GM12878 (cell line): ENCODE data around the gene TXNL4A. TPM values are rescaled to one million over a fixed set of nuclear protein-coding genes. Genes with fewer than 3 reads are reported as not detected.

Experiments
- ATAC-seq: fragments of 200-7000 bp; cut with Tn5 transposase; 3 replicates; pipeline ENCODE4 v1.9.1; 2020; ENCODE audit warnings: mild to moderate bottlenecking, moderate library complexity
- BruUV-seq: library from RNA; stranded (reverse); fragments of 400-500 nt; replicated peaks from 2 replicates; lab custom pipeline; 2021; lab: Mats Ljungman, UMichigan
- CTCF ChIA-PET: fragments of 300-600 bp; sonication (Branson Sonifier 250); formaldehyde crosslinking; extraction: SDS; loops from one replicate; lab custom pipeline; 2021; ENCODE audit warnings: inconsistent platforms; lab: Yijun Ruan, JAX
- POLR2A ChIA-PET: fragments of 350-600 bp; formaldehyde crosslinking; extraction: SDS; loops from one replicate; lab custom pipeline; 2021; ENCODE audit warnings: inconsistent platforms; lab: Charles Lee
- RAD21 ChIA-PET: fragments of 300-600 bp; sonication (Branson Sonifier 250); formaldehyde crosslinking; loops from one replicate; lab custom pipeline; 2023; ENCODE audit warnings: antibody characterized with exemption; ENCODE audit not compliant: unreplicated experiment; lab: Charles Lee
- SMC1A ChIA-PET: fragments of 300-600 bp; sonication (Branson Sonifier 250); formaldehyde crosslinking; loops from one replicate; lab custom pipeline; 2023; ENCODE audit not compliant: unreplicated experiment, uncharacterized antibody; lab: Charles Lee
- DNase-seq: peaks from one replicate; pipeline ENCODE4 v3.0.0-alpha.2; 2011; ENCODE audit warnings: low read depth, low spot score
- FAIRE-seq: peaks from 3 replicates; lab custom pipeline; 2011; peaks lifted over from hg19 to GRCh38; lab: Jason Lieb, UNC
- H2AFZ ChIP-seq: 2 replicates; pipeline ENCODE4 v1.6.0; 2011; ENCODE audit warnings: low read depth, low read length, control low read depth; ENCODE audit not compliant: control insufficient read depth
- H3K27ac ChIP-seq: 2 replicates; pipeline ENCODE4 v1.5.1; 2011; ENCODE audit warnings: control low read depth; ENCODE audit not compliant: control insufficient read depth, insufficient read depth
- H3K27me3 ChIP-seq, 2 experiments: replicated peaks in 1 of 2; 2 replicates each; pipeline versions ENCODE4 v1.6.0 to v1.6.1; 2011; ENCODE audit warnings: low read length in 1 of 2; ENCODE audit not compliant: control insufficient read depth in 2 of 2, insufficient read depth in 2 of 2
- H3K36me3 ChIP-seq, 2 experiments: 2 replicates each; pipeline ENCODE4 v1.5.1; 2011; ENCODE audit warnings: low read length in 1 of 2; ENCODE audit not compliant: control insufficient read depth in 2 of 2, insufficient read depth in 2 of 2
- H3K4me1 ChIP-seq: 2 replicates; pipeline ENCODE4 v1.6.1; 2011; ENCODE audit warnings: mild to moderate bottlenecking, low read length, moderate library complexity, mixed read lengths; ENCODE audit not compliant: control insufficient read depth, insufficient read depth
- H3K4me2 ChIP-seq: 2 replicates; pipeline ENCODE4 v1.6.0; 2011; ENCODE audit warnings: control low read depth; ENCODE audit not compliant: control insufficient read depth, insufficient read depth
- H3K4me3 ChIP-seq: fragments of 200-600 bp; sonication (generic); 2 replicates; pipeline ENCODE4 v1.5.1; 2016
- H3K79me2 ChIP-seq: 2 replicates; pipeline ENCODE4 v1.6.0; 2011; ENCODE audit warnings: low read length; ENCODE audit not compliant: control insufficient read depth, insufficient read depth
- H3K9ac ChIP-seq: 2 replicates; pipeline ENCODE4 v1.8.0; 2011; ENCODE audit warnings: low read length, control low read depth, mixed read lengths; ENCODE audit not compliant: control insufficient read depth, insufficient read depth
- H3K9me3 ChIP-seq: replicated peaks from 3 replicates; pipeline ENCODE4 v1.5.1; 2011; ENCODE audit warnings: mild to moderate bottlenecking, low read length; ENCODE audit not compliant: control insufficient read depth, insufficient read depth
- H4K20me1 ChIP-seq: 2 replicates; pipeline ENCODE4 v1.6.0; 2011; ENCODE audit not compliant: control insufficient read depth, insufficient read depth
- ATF2 ChIP-seq: IDR thresholded peaks from 2 replicates; pipeline ENCODE4 v1.6.1; 2012; ENCODE audit warnings: low read length, inconsistent platforms
- BHLHE40 ChIP-seq, 2 experiments: fragments of 450-650 bp in 1 of 2; IDR thresholded peaks; 2 replicates each; pipeline ENCODE4 v1.6.1; 2011 to 2017; ENCODE audit warnings: low read depth in 2 of 2, borderline replicate concordance in 1 of 2, improper control_type of control experiment in 1 of 2, low read length in 1 of 2, mild to moderate bottlenecking in 1 of 2
- CBX5 ChIP-seq: sonication (generic); IDR thresholded peaks from 2 replicates; pipeline ENCODE4 v1.6.1; 2016; ENCODE audit warnings: low read depth, moderate library complexity, mild to moderate bottlenecking, inconsistent platforms
- CEBPZ ChIP-seq: fragments of 150-350 bp; IDR thresholded peaks from 2 replicates; pipeline ENCODE4 v1.6.1; 2016; ENCODE audit warnings: low read depth, low read length
- DPF2 ChIP-seq: fragments of 450-650 bp; IDR thresholded peaks from 2 replicates; pipeline ENCODE4 v1.6.1; 2017; ENCODE audit warnings: mild to moderate bottlenecking
- HDAC2 ChIP-seq: fragments of 200-600 bp; sonication (generic); IDR thresholded peaks from 2 replicates; pipeline ENCODE4 v1.6.1; 2017
- HDGF ChIP-seq: fragments of 450-650 bp; IDR thresholded peaks from 2 replicates; pipeline ENCODE4 v1.6.1; 2016; ENCODE audit warnings: antibody characterized with exemption
- IRF3 ChIP-seq: fragments of 450-650 bp; IDR thresholded peaks from 2 replicates; pipeline ENCODE4 v1.6.1; 2014; ENCODE audit warnings: mild to moderate bottlenecking
- RB1 ChIP-seq: fragments of 450-650 bp; formaldehyde crosslinking; IDR thresholded peaks from 2 replicates; pipeline ENCODE4 v1.6.1; 2017; ENCODE audit warnings: mild to moderate bottlenecking, borderline replicate concordance
- REST ChIP-seq: IDR thresholded peaks from 2 replicates; pipeline ENCODE4 v1.6.1; 2012; ENCODE audit warnings: mild to moderate bottlenecking, low read depth, low read length
- ZBED1 ChIP-seq: IDR thresholded peaks from 2 replicates; pipeline ENCODE4 v1.6.1; 2016; ENCODE audit warnings: borderline replicate concordance
- ZZZ3 ChIP-seq: IDR thresholded peaks from 2 replicates; pipeline ENCODE4 v1.6.1; 2011; ENCODE audit warnings: low read depth; ENCODE audit not compliant: control insufficient read depth, insufficient read length
- WGBS: methylation state at CpG from one replicate; pipeline ENCODE4 v1.1.6; 2016; ENCODE audit warnings: low lambda C conversion rate; ENCODE audit not compliant: insufficient replicate concordance, insufficient coverage; ENCODE audit errors: missing lambda C conversion rate; 5-methylcytosine and 5-hydroxymethylcytosine counted together
- in situ Hi-C: fragments of 300-500 bp; cut with MboI; formaldehyde crosslinking; loops from 9 replicates; pipeline ENCODE4 v1.14.3; 2018; ENCODE audit warnings: mixed read lengths
- intact Hi-C: fragments of 100-400 bp; cut with micrococcal nuclease; formaldehyde crosslinking; loops from one replicate; pipeline ENCODE4 v1.14.2; 2022; ENCODE audit not compliant: unreplicated experiment
- polyA plus RNA-seq, 11 experiments: library from polyadenylated mRNA; depleted of rRNA in 4 of 11; unstranded in 6 of 11; stranded (reverse) in 5 of 11; fragments of >200 nt; fragmentation: Nextera tagmentation in 4 of 11; fragmentation: Illumina TruSeq in 1 of 11; extraction: Ambion mirVana in 4 of 11; extraction: Trizol in 1 of 11; gene quantifications; 1 replicate in 1 of 11; 2 replicates in 10 of 11; pipeline versions ENCODE4 v1.2.1 to v1.2.3, GENCODE V29; 2011 to 2016; ENCODE audit warnings: inconsistent platforms in 2 of 11, missing spikeins in 2 of 11, low read depth in 1 of 11
- total RNA-seq, 4 experiments: library from RNA; depleted of rRNA in 3 of 4; stranded (reverse); fragments of >200 nt in 3 of 4; fragmentation: Illumina TruSeq in 1 of 4; extraction: Trizol in 1 of 4; gene quantifications; 2 replicates each; pipeline versions ENCODE4 v1.2.1 to v1.2.3, GENCODE V29; 2013 to 2021

The TXNL4A gene
- total and polyA plus RNA-seq, 10 of the 15 experiments (the other 5 are each of a cell fraction or from before 2014, with no cell fraction given), result 38.4 to 329 (median 128) TPM

- ChIA-PET SMC1A (interaction anchor here (0.5 to 1.0 kb wide), 2 partner anchors 26 to 194 kb away, joined by 3 read pairs; no protein-coding TSS in a partner anchor), POLR2A (no interaction called here), RAD21 (interaction anchor here (1.3 kb wide), 1 partner anchor 9 kb away, joined by 3 read pairs; no protein-coding TSS in a partner anchor), CTCF (interaction anchor here (0.6 to 1.0 kb wide), 2 partner anchors 186 to 580 kb away, joined by 3 read pairs; no protein-coding TSS in a partner anchor)
- intact Hi-C loops, result no loop called here
- H3K36me3 ChIP-seq, result no peaks in the 10 kb centered on the region
- no peak overlapping the region for H3K4me3 ChIP-seq
- peaks cover 21% of the 10 kb centered on the region for H3K4me1 ChIP-seq
- no peak overlapping the region for H3K27ac ChIP-seq
- H3K79me2 ChIP-seq, result no peaks in the 10 kb centered on the region
- no peak for FAIRE-seq
- no peak for ATAC-seq
- no peak for DNase-seq
- H3K9ac ChIP-seq, result no peak overlapping the region
- WGBS, result 93% methylated on average over 2 of the region's 2 CpGs
- in situ Hi-C loops, result loop anchor here (5.0 to 10.0 kb wide), 2 partner anchors 277 to 564 kb away; partner anchors contain the start of gene NFATC1
- no peaks in the 10 kb centered on the region for H4K20me1 ChIP-seq
- no peak overlapping the region for H2AFZ ChIP-seq
- no peaks in the 10 kb centered on the region for H3K27me3 ChIP-seq
- H3K4me2 ChIP-seq, result no peak overlapping the region
- no peaks in the 10 kb centered on the region for H3K9me3 ChIP-seq
- BruUV-seq, result no TSS peak
- no peak for TF ChIP-seq ATF2
- no peak for TF ChIP-seq HDGF
- no peak for TF ChIP-seq CEBPZ
- TF ChIP-seq IRF3, result no peak
- no peak for TF ChIP-seq RB1
- TF ChIP-seq ZBED1, result no peak
- TF ChIP-seq REST, result no peak
- no peak for TF ChIP-seq BHLHE40 (IDR thresholded peaks at IDR 0.05; ENCODE audit: borderline replicate concordance in 1 of 2, low read depth in 2 of 2, low read length in 1 of 2)
- TF ChIP-seq ZZZ3, result no peak
- no peak for TF ChIP-seq CBX5
- no peak for TF ChIP-seq HDAC2
- no peak for TF ChIP-seq DPF2
These were observed 29.4 kb downstream of the TXNL4A start for GRCh38 chr18:79958981-79959380.
